SK-N-SH (cell line): ENCODE results near the gene TCF7L2.

Source experiments
- CHD2 ChIP-seq: fragments of 150-350 bp; IDR thresholded peaks from 2 replicates; pipeline ENCODE4 v1.6.1; 2018; ENCODE audit warnings: low read length; ENCODE audit not compliant: partially characterized antibody
- CTCF ChIP-seq: fragments of 200-600 bp; sonication (generic); IDR thresholded peaks from 2 replicates; pipeline ENCODE4 v1.6.1; 2017; ENCODE audit warnings: antibody characterized with exemption, mild to moderate bottlenecking, moderate library complexity
- EP300 ChIP-seq, 2 experiments: IDR thresholded peaks; 2 replicates each; pipeline versions ENCODE4 v1.4.0 to v1.6.1; 2012; ENCODE audit warnings: borderline replicate concordance in 1 of 2, low read depth in 1 of 2, low read length in 1 of 2
- EZH2phosphoT487 ChIP-seq: fragments of 200-600 bp; sonication (generic); IDR thresholded peaks from 2 replicates; pipeline ENCODE4 v1.6.1; 2017; ENCODE audit warnings: low read depth, mixed run types, mild to moderate bottlenecking, antibody characterized with exemption, moderate library complexity, borderline replicate concordance
- FOXM1 ChIP-seq: IDR thresholded peaks from 2 replicates; pipeline ENCODE4 v1.4.0; 2012; ENCODE audit warnings: low read depth, mild to moderate bottlenecking
- GABPA ChIP-seq: IDR thresholded peaks from 2 replicates; pipeline ENCODE4 v1.4.0; 2012; ENCODE audit warnings: low read depth, mild to moderate bottlenecking
- MEF2A ChIP-seq: IDR thresholded peaks from 2 replicates; pipeline ENCODE4 v1.4.0; 2012; ENCODE audit warnings: low read depth, borderline replicate concordance
- REST ChIP-seq: IDR thresholded peaks from 2 replicates; pipeline ENCODE4 v1.6.1; 2012; ENCODE audit warnings: mild to moderate bottlenecking, low read depth, low read length, moderate library complexity
- RFX5 ChIP-seq: IDR thresholded peaks from 2 replicates; pipeline ENCODE4 v1.6.1; 2012; ENCODE audit warnings: mild to moderate bottlenecking, improper control_type of control experiment, low read length

GRCh38 chr10:112913661-112914287, 36.3 kb upstream of the TCF7L2 start:
- TF ChIP-seq MEF2A (no peak), CHD2 (no peak), FOXM1 (no peak), GABPA (no peak), RFX5 (no peak), CTCF (no peak), EP300 (IDR thresholded peaks at IDR 0.05; ENCODE audit: borderline replicate concordance in 1 of 2, low read depth in 1 of 2, low read length in 1 of 2) (no peak), EZH2phosphoT487 (no peak), REST (no peak)
